Sigmoid colon (tissue), 4 donors: ENCODE data around the gene RNASEH1.

Experiments used
- EP300 ChIP-seq, 4 donors: sonication (generic); formaldehyde crosslinking; IDR thresholded peaks; one replicate each; pipeline ENCODE4 v1.6.1; 2017; ENCODE audit warnings: antibody characterized with exemption in 4 of 4
- TF ChIP-seq, protein P1 (sequence below), 4 experiments: fragments of 450-650 bp in 3 of 4; fragments of 200-600 bp in 1 of 4; IDR thresholded peaks; one replicate each; pipeline ENCODE4 v1.5.1; 2016 to 2019; ENCODE audit warnings: antibody characterized with exemption in 4 of 4, mild to moderate bottlenecking in 3 of 4, moderate library complexity in 2 of 4

DNA sequence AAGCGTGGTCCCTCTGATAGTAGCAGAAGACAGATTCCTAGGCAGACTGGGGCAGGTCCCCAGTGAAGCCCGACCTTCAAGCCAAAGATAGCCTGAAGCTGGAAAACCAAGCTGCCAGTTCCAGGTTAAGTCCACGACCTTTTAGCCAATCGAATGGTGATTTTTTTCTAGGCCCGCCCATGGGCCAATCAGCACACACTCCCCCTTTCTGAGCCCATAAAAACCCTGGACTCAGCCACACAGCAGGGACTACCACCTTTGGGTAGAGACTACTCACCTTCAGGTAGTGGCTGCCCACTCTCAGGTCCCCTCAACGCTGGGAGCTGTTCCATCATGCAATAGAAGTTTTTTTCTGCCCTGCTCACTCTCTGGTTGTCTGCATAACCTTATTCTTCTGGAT is 24.3 kb downstream of the RNASEH1 start:
- TF ChIP-seq, protein P1, sequence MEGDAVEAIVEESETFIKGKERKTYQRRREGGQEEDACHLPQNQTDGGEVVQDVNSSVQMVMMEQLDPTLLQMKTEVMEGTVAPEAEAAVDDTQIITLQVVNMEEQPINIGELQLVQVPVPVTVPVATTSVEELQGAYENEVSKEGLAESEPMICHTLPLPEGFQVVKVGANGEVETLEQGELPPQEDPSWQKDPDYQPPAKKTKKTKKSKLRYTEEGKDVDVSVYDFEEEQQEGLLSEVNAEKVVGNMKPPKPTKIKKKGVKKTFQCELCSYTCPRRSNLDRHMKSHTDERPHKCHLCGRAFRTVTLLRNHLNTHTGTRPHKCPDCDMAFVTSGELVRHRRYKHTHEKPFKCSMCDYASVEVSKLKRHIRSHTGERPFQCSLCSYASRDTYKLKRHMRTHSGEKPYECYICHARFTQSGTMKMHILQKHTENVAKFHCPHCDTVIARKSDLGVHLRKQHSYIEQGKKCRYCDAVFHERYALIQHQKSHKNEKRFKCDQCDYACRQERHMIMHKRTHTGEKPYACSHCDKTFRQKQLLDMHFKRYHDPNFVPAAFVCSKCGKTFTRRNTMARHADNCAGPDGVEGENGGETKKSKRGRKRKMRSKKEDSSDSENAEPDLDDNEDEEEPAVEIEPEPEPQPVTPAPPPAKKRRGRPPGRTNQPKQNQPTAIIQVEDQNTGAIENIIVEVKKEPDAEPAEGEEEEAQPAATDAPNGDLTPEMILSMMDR (IDR thresholded peaks at IDR 0.05): no peak
- TF ChIP-seq EP300 (IDR thresholded peaks at IDR 0.05): no peak
